Activated CD4-positive, alpha-beta T cell treated with anti-CD3 and anti-CD28 coated beads for 36 hours (primary cell): ENCODE results near the gene IL31. TPM values are rescaled to one million over a fixed set of nuclear protein-coding genes. Genes with fewer than 3 reads are reported as not detected.

Source experiments
- ATAC-seq: fragments of 200-7000 bp; cut with Tn5 transposase; one replicate; pipeline ENCODE4 v1.10.0; 2021; ENCODE audit warnings: mild to moderate bottlenecking, moderate library complexity
- CTCF ChIA-PET: fragments of 350-600 bp; sonication (Branson Sonifier 250); formaldehyde crosslinking; loops from one replicate; lab custom pipeline; 2021; ENCODE audit warnings: antibody characterized with exemption; lab: Charles Lee
- POLR2A ChIA-PET: fragments of 350-600 bp; sonication (Branson Sonifier 250); formaldehyde crosslinking; loops from one replicate; lab custom pipeline; 2021; ENCODE audit warnings: antibody characterized with exemption, inconsistent platforms; lab: Charles Lee
- DNase-seq: peaks from one replicate; pipeline ENCODE4 v3.0.0-alpha.2; 2020
- H3K27ac Mint-ChIP-seq: one replicate; pipeline ENCODE4 v1.8.0; 2021; ENCODE audit warnings: mixed read lengths
- H3K27me3 Mint-ChIP-seq: one replicate; pipeline ENCODE4 v1.8.0; 2021; ENCODE audit warnings: mixed read lengths
- H3K36me3 Mint-ChIP-seq: one replicate; pipeline ENCODE4 v1.8.0; 2021; ENCODE audit warnings: low read depth, mixed read lengths
- H3K4me1 Mint-ChIP-seq: one replicate; pipeline ENCODE4 v1.8.0; 2021; ENCODE audit warnings: mixed read lengths
- H3K4me3 Mint-ChIP-seq: one replicate; pipeline ENCODE4 v1.8.0; 2021; ENCODE audit warnings: mild to moderate bottlenecking, moderate library complexity, mixed read lengths
- H3K9me3 Mint-ChIP-seq: one replicate; pipeline ENCODE4 v1.8.0; 2021; ENCODE audit warnings: low read depth, mixed read lengths
- intact Hi-C, 2 experiments: fragments of 100-400 bp; cut with DNase I in 1 of 2; cut with micrococcal nuclease in 1 of 2; formaldehyde crosslinking; loops; one replicate each; pipeline versions ENCODE4 v1.14.2 to v1.15.1; 2022 to 2024; cut with DNase I, micrococcal nuclease
- total RNA-seq, 2 experiments: library from RNA; stranded (reverse); gene quantifications; one replicate each; pipeline ENCODE4 v1.2.3, GENCODE V29; 2021

IL31 gene
- 1 to 10 TPM; 2.1 to 4.0 TPM for total RNA-seq

- intact Hi-C loops = no loop called here
- ChIA-PET POLR2A (no interaction called here), CTCF (interaction anchor here (0.7 to 1.2 kb wide), 3 partner anchors 26 to 86 kb away, joined by 3 to 5 read pairs (median 3); partner anchors contain the start of gene DIABLO)
- Mint-ChIP-seq H3K4me3 (no peak within 1 kb of the TSS), H3K4me1 (peaks cover 6% of the 10 kb centered on the region), H3K9me3 (no peaks in the 10 kb centered on the region), H3K27me3 (no peaks in the 10 kb centered on the region), H3K36me3 (no peaks in the 10 kb centered on the region), H3K27ac (no peak within 1 kb of the TSS)
- ATAC-seq (peak; percentile 74), DNase-seq (peak; percentile 42)
Measured at GRCh38 chr12:122174155-122174845, at the start of gene IL31. Gene IL31, minus strand, starts transcription at chr12:122174221. Its CDS starts 49 bp downstream, at chr12:122174172.

- H3K9me3 Mint-ChIP-seq = no peaks in the 10 kb centered on the region
- peaks cover 4% of the 10 kb centered on the region for H3K4me1 Mint-ChIP-seq
- ChIA-PET POLR2A (no interaction called here), CTCF (interaction anchor here (0.8 to 1.8 kb wide), 2 partner anchors 10 to 19 kb away, joined by 3 to 4 read pairs; partner anchors contain the start of gene DIABLO)
- DNase-seq = no peak
- no peaks in the 10 kb centered on the region for H3K27me3 Mint-ChIP-seq
- H3K36me3 Mint-ChIP-seq = peaks cover 41% of the 10 kb centered on the region
- ATAC-seq = no peak
- H3K27ac Mint-ChIP-seq = no peak overlapping the region
- no peak overlapping the region for H3K4me3 Mint-ChIP-seq
- intact Hi-C loops = no loop called here
Measured at GRCh38 chr12:122216445-122216844, 42.4 kb upstream of the IL31 start.

- H3K36me3 Mint-ChIP-seq = peaks cover 42% of the 10 kb centered on the region
- H3K4me1 Mint-ChIP-seq = peaks cover 1% of the 10 kb centered on the region
- intact Hi-C loops = no loop called here
- H3K27me3 Mint-ChIP-seq = no peaks in the 10 kb centered on the region
- DNase-seq = no peak
- H3K27ac Mint-ChIP-seq = no peak overlapping the region
- ATAC-seq = no peak
- H3K9me3 Mint-ChIP-seq = no peaks in the 10 kb centered on the region
- CTCF ChIA-PET = interaction anchor here (0.7 to 1.8 kb wide), 3 partner anchors 10 to 396 kb away, joined by 3 to 4 read pairs (median 4); partner anchors contain the start of gene DIABLO
- no peak overlapping the region for H3K4me3 Mint-ChIP-seq
- POLR2A ChIA-PET = no interaction called here
Measured at GRCh38 chr12:122215771-122216170, 41.8 kb upstream of the IL31 start.

- Mint-ChIP-seq H3K27ac (no peak overlapping the region), H3K4me3 (no peak overlapping the region), H3K27me3 (peaks cover 7% of the 10 kb centered on the region), H3K36me3 (peaks cover 29% of the 10 kb centered on the region), H3K4me1 (peaks cover 4% of the 10 kb centered on the region), H3K9me3 (no peaks in the 10 kb centered on the region)
- ATAC-seq (no peak), DNase-seq (no peak)
- ChIA-PET CTCF (no interaction called here), POLR2A (no interaction called here)
- intact Hi-C loops = no loop called here
Measured at GRCh38 chr12:122208073-122208820, 34.2 kb upstream of the IL31 start.

- Mint-ChIP-seq H3K4me1 (peaks cover 11% of the 10 kb centered on the region), H3K36me3 (peaks cover 29% of the 10 kb centered on the region), H3K9me3 (no peaks in the 10 kb centered on the region), H3K27ac (no peak overlapping the region), H3K27me3 (peaks cover 14% of the 10 kb centered on the region), H3K4me3 (no peak overlapping the region)
- ChIA-PET POLR2A (no interaction called here), CTCF (no interaction called here)
- intact Hi-C loops = no loop called here
- DNase-seq (no peak), ATAC-seq (no peak)
Measured at GRCh38 chr12:122207391-122207790, 33.4 kb upstream of the IL31 start.

- Mint-ChIP-seq H3K27me3 (peaks cover 15% of the 10 kb centered on the region), H3K4me3 (no peak overlapping the region), H3K9me3 (no peaks in the 10 kb centered on the region), H3K36me3 (peaks cover 25% of the 10 kb centered on the region), H3K4me1 (peaks cover 12% of the 10 kb centered on the region), H3K27ac (no peak overlapping the region)
- no peak for DNase-seq
- POLR2A ChIA-PET = no interaction called here
- no peak for ATAC-seq
- CTCF ChIA-PET = no interaction called here
- intact Hi-C loops = no loop called here
Measured at GRCh38 chr12:122206976-122207375, 33.0 kb upstream of the IL31 start.

GRCh38 chr12:122206111-122206881 is 32.3 kb upstream of the IL31 start:
- Mint-ChIP-seq H3K27ac (no peak overlapping the region), H3K27me3 (peaks cover 15% of the 10 kb centered on the region), H3K9me3 (no peaks in the 10 kb centered on the region), H3K36me3 (peaks cover 20% of the 10 kb centered on the region), H3K4me3 (no peak overlapping the region), H3K4me1 (peaks cover 12% of the 10 kb centered on the region)
- no peak for ATAC-seq
- intact Hi-C loops = no loop called here
- POLR2A ChIA-PET = no interaction called here
- CTCF ChIA-PET = interaction anchor here (0.5 to 0.7 kb wide), 3 partner anchors 9 to 254 kb away, joined by 3 read pairs; no protein-coding TSS in a partner anchor
- no peak for DNase-seq

- DNase-seq (no peak), ATAC-seq (no peak)
- CTCF ChIA-PET = interaction anchor here (0.6 to 1.0 kb wide), 6 partner anchors 15 to 253 kb away, joined by 3 read pairs; partner anchors contain the start of gene DIABLO
- Mint-ChIP-seq H3K27me3 (peaks cover 15% of the 10 kb centered on the region), H3K4me1 (peaks cover 12% of the 10 kb centered on the region), H3K27ac (no peak overlapping the region), H3K4me3 (peak overlapping the region; percentile 46), H3K9me3 (no peaks in the 10 kb centered on the region), H3K36me3 (peaks cover 17% of the 10 kb centered on the region)
- POLR2A ChIA-PET = no interaction called here
- intact Hi-C loops = no loop called here
Measured at GRCh38 chr12:122205053-122205925, 31.3 kb upstream of the IL31 start.

GRCh38 chr12:122204167-122205052 is 30.4 kb upstream of the IL31 start:
- Mint-ChIP-seq H3K9me3 (no peaks in the 10 kb centered on the region), H3K27ac (no peak overlapping the region), H3K27me3 (peaks cover 17% of the 10 kb centered on the region), H3K4me1 (peaks cover 12% of the 10 kb centered on the region), H3K4me3 (peak overlapping the region; percentile 46), H3K36me3 (peaks cover 9% of the 10 kb centered on the region)
- ATAC-seq = no peak
- intact Hi-C loops = no loop called here
- ChIA-PET CTCF (interaction anchor here (0.7 to 1.0 kb wide), 3 partner anchors 16 to 28 kb away, joined by 3 read pairs; partner anchors contain the start of gene DIABLO), POLR2A (no interaction called here)
- DNase-seq = peak; percentile 49
